ENCODE results near the gene SLC2A13.

Gene SLC2A13

GRCh38 chr12:39990122-39991101, 115.5 kb downstream of the SLC2A13 start:
- DNase-seq (ENCODE audit: low spot score), result peak; percentile 49

- no peak for DNase-seq (ENCODE audit: low spot score)
Observed at GRCh38 chr12:39989501-39989900, 116.4 kb downstream of the SLC2A13 start.

- no peak for DNase-seq (ENCODE audit: low spot score)
Observed at GRCh38 chr12:39988574-39988973, 117.3 kb downstream of the SLC2A13 start.

GRCh38 chr12:39986674-39987073, 119.2 kb downstream of the SLC2A13 start:
- DNase-seq (ENCODE audit: low spot score), result no peak

- no peak for DNase-seq (ENCODE audit: low spot score)
Observed at GRCh38 chr12:39984670-39985069, 121.2 kb downstream of the SLC2A13 start.

- DNase-seq (ENCODE audit: low spot score), result no peak
Observed at GRCh38 chr12:39975374-39975918, 130.4 kb downstream of the SLC2A13 start.

- DNase-seq (ENCODE audit: low spot score), result no peak
Observed at GRCh38 chr12:39972119-39972518, 133.8 kb downstream of the SLC2A13 start.

GRCh38 chr12:39971348-39971747, 134.5 kb downstream of the SLC2A13 start:
- DNase-seq (ENCODE audit: low spot score), result no peak

- no peak for DNase-seq (ENCODE audit: low spot score)
Observed at GRCh38 chr12:39966721-39967120, 139.2 kb downstream of the SLC2A13 start.

- DNase-seq (ENCODE audit: low spot score), result no peak
Observed at GRCh38 chr12:39966256-39966655, 139.6 kb downstream of the SLC2A13 start.

- no peak for DNase-seq (ENCODE audit: low spot score)
Observed at GRCh38 chr12:39959467-39959866, 146.4 kb downstream of the SLC2A13 start.

GRCh38 chr12:39959031-39959430, 146.8 kb downstream of the SLC2A13 start:
- no peak for DNase-seq (ENCODE audit: low spot score)

- no peak for DNase-seq (ENCODE audit: low spot score)
Observed at GRCh38 chr12:39958377-39958776, 147.5 kb downstream of the SLC2A13 start.

GRCh38 chr12:39956725-39957124, 149.2 kb downstream of the SLC2A13 start:
- DNase-seq (ENCODE audit: low spot score), result no peak

- DNase-seq (ENCODE audit: low spot score), result no peak
Observed at GRCh38 chr12:39946361-39947280, 159.3 kb downstream of the SLC2A13 start.

GRCh38 chr12:39937119-39937518, 168.8 kb downstream of the SLC2A13 start:
- no peak for DNase-seq (ENCODE audit: low spot score)

- DNase-seq (ENCODE audit: low spot score), result no peak
Observed at GRCh38 chr12:39935839-39936238, 170.0 kb downstream of the SLC2A13 start.

GRCh38 chr12:39935275-39935674, 170.6 kb downstream of the SLC2A13 start:
- DNase-seq (ENCODE audit: low spot score), result no peak

GRCh38 chr12:39931857-39932256, 174.0 kb downstream of the SLC2A13 start:
- no peak for DNase-seq (ENCODE audit: low spot score)

- no peak for DNase-seq (ENCODE audit: low spot score)
Observed at GRCh38 chr12:39931231-39931630, 174.7 kb downstream of the SLC2A13 start.

- no peak for DNase-seq (ENCODE audit: low spot score)
Observed at GRCh38 chr12:39930101-39930500, 175.8 kb downstream of the SLC2A13 start.

- DNase-seq (ENCODE audit: low spot score), result no peak
Observed at GRCh38 chr12:39928181-39928899, 177.5 kb downstream of the SLC2A13 start.
